WTC11 (cell line): ENCODE data around the gene ZNF532. TPM values are rescaled to one million over a fixed set of nuclear protein-coding genes. Genes with fewer than 3 reads are reported as not detected.

Experiments
- ATAC-seq: fragments of 200-7000 bp; cut with Tn5 transposase; 2 replicates; pipeline ENCODE4 v1.10.0; 2021; ENCODE audit warnings: mild to moderate bottlenecking, moderate library complexity
- CTCF ChIA-PET: fragments of 300-600 bp; sonication (Branson Sonifier 250); formaldehyde crosslinking; loops from one replicate; lab custom pipeline; 2021; ENCODE audit warnings: antibody characterized with exemption; lab: Charles Lee
- POLR2A ChIA-PET: fragments of 350-600 bp; sonication (Branson Sonifier 250); formaldehyde crosslinking; loops from one replicate; lab custom pipeline; 2021; ENCODE audit warnings: antibody characterized with exemption; lab: Charles Lee
- DNase-seq: peaks from one replicate; pipeline ENCODE4 v3.0.0; 2021; ENCODE audit warnings: low spot score
- H3K27ac Mint-ChIP-seq: 2 replicates; pipeline ENCODE4 v1.8.0; 2021; ENCODE audit warnings: mixed read lengths
- H3K27me3 Mint-ChIP-seq: 2 replicates; pipeline ENCODE4 v1.8.0; 2021; ENCODE audit warnings: low read depth, mild to moderate bottlenecking, moderate library complexity, mixed read lengths
- H3K36me3 Mint-ChIP-seq: 2 replicates; pipeline ENCODE4 v1.8.0; 2021; ENCODE audit warnings: mixed read lengths
- H3K4me1 Mint-ChIP-seq: 2 replicates; pipeline ENCODE4 v1.8.0; 2022; ENCODE audit warnings: mixed read lengths
- H3K4me3 Mint-ChIP-seq: 2 replicates; pipeline ENCODE4 v1.8.0; 2021; ENCODE audit warnings: mild to moderate bottlenecking, moderate library complexity, mixed read lengths
- H3K9me3 Mint-ChIP-seq: 2 replicates; pipeline ENCODE4 v1.8.0; 2021; ENCODE audit warnings: mixed read lengths
- CREB1 ChIP-seq: sonication (generic); formaldehyde crosslinking; IDR thresholded peaks from 2 replicates; pipeline ENCODE4 v1.8.0; 2023; ENCODE audit warnings: mild to moderate bottlenecking, missing genetic modification reagents
- ELF4 ChIP-seq: sonication (generic); formaldehyde crosslinking; IDR thresholded peaks from 2 replicates; pipeline ENCODE4 v1.8.1; 2022; ENCODE audit warnings: low read depth, mild to moderate bottlenecking, moderate library complexity, missing genetic modification reagents
- ESRRA ChIP-seq: sonication (generic); formaldehyde crosslinking; IDR thresholded peaks from 2 replicates; pipeline ENCODE4 v1.8.1; 2022; ENCODE audit warnings: mild to moderate bottlenecking, missing genetic modification reagents, borderline replicate concordance
- FOXP1 ChIP-seq: sonication (generic); formaldehyde crosslinking; IDR thresholded peaks from 2 replicates; pipeline ENCODE4 v1.8.0; 2022; ENCODE audit warnings: missing genetic modification reagents, mild to moderate bottlenecking, moderate library complexity, borderline replicate concordance
- NFYB ChIP-seq: sonication (generic); formaldehyde crosslinking; conservative IDR thresholded peaks from 2 replicates; pipeline ENCODE4 v1.8.0; 2022; ENCODE audit warnings: low read depth, missing genetic modification reagents
- NR2C2 ChIP-seq: sonication (generic); formaldehyde crosslinking; IDR thresholded peaks from 2 replicates; pipeline ENCODE4 v1.8.0; 2022; ENCODE audit warnings: mild to moderate bottlenecking, missing genetic modification reagents
- NR3C1 ChIP-seq: sonication (generic); formaldehyde crosslinking; conservative IDR thresholded peaks from 2 replicates; pipeline ENCODE4 v1.8.1; 2023; ENCODE audit warnings: low read depth, mild to moderate bottlenecking, missing genetic modification reagents
- SOX15 ChIP-seq: fragments of 250-450 bp; sonication (Bioruptor Pico); IDR thresholded peaks from 2 replicates; pipeline ENCODE4 v1.9.0; 2021; ENCODE audit warnings: mild to moderate bottlenecking
- SP1 ChIP-seq: sonication (generic); formaldehyde crosslinking; conservative IDR thresholded peaks from 2 replicates; pipeline ENCODE4 v1.8.1; 2022; ENCODE audit warnings: missing genetic modification reagents
- ZNF232 ChIP-seq: sonication (generic); formaldehyde crosslinking; IDR thresholded peaks from 2 replicates; pipeline ENCODE4 v1.8.0; 2022; ENCODE audit warnings: mild to moderate bottlenecking, missing genetic modification reagents
- total RNA-seq: library from RNA; stranded (reverse); gene quantifications from 3 replicates; pipeline ENCODE4 v1.2.3, GENCODE V29; 2021
- TF ChIP-seq, protein P1 (sequence below): sonication (generic); formaldehyde crosslinking; IDR thresholded peaks from 2 replicates; pipeline ENCODE4 v1.8.1; 2022; ENCODE audit warnings: missing genetic modification reagents, borderline replicate concordance
- TF ChIP-seq, protein P2 (sequence below): sonication (generic); formaldehyde crosslinking; IDR thresholded peaks from 2 replicates; pipeline ENCODE4 v1.8.1; 2023; ENCODE audit warnings: mild to moderate bottlenecking, moderate library complexity, missing genetic modification reagents
- TF ChIP-seq, protein P3 (sequence below): sonication (generic); formaldehyde crosslinking; IDR thresholded peaks from 2 replicates; pipeline ENCODE4 v1.8.1; 2023; ENCODE audit warnings: mild to moderate bottlenecking, missing genetic modification reagents, borderline replicate concordance
- TF ChIP-seq, protein P4 (sequence below): fragments of 250-450 bp; sonication (Bioruptor Pico); IDR thresholded peaks from 2 replicates; pipeline ENCODE4 v1.9.0; 2021; ENCODE audit warnings: mild to moderate bottlenecking

ZNF532 gene
- total RNA-seq, 1 experiment from 2014 or later: 171 TPM

DNA sequence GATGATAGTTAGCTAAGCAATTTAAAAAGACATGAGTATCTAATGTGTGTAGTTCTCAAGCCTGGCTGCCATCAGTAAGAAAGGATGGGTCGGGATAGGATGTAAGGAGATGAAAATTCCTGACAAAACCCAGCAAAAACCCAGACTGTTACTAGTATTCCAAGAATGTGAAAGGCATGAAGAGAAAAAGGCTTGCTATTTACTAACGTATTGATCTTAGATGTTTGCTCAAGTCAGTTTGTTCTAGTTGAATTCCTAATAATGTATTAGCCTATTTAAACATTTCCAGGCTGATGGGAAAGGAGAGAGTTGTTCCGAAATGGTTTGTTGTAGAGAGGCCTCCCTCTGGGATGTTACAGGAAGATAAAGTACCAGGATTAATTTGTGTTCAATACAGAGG is 88.2 kb downstream of the ZNF532 start:
- ATAC-seq: peak; percentile 51
- Mint-ChIP-seq H3K27ac (peak overlapping the region; percentile 82), H3K4me3 (no peak overlapping the region), H3K36me3 (peaks cover 69% of the 10 kb centered on the region), H3K4me1 (peaks cover 11% of the 10 kb centered on the region), H3K27me3 (no peaks in the 10 kb centered on the region), H3K9me3 (no peaks in the 10 kb centered on the region)
- ChIA-PET POLR2A (no interaction called here), CTCF (no interaction called here)
- no peak for DNase-seq
- TF ChIP-seq, protein P1, sequence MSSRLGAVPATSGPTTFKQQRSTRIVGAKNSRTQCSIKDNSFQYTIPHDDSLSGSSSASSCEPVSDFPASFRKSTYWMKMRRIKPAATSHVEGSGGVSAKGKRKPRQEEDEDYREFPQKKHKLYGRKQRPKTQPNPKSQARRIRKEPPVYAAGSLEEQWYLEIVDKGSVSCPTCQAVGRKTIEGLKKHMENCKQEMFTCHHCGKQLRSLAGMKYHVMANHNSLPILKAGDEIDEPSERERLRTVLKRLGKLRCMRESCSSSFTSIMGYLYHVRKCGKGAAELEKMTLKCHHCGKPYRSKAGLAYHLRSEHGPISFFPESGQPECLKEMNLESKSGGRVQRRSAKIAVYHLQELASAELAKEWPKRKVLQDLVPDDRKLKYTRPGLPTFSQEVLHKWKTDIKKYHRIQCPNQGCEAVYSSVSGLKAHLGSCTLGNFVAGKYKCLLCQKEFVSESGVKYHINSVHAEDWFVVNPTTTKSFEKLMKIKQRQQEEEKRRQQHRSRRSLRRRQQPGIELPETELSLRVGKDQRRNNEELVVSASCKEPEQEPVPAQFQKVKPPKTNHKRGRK (CRISPR knock-in tag): no peak
- TF ChIP-seq ZNF232 (CRISPR knock-in tag) (no peak), ELF4 (no peak), SOX15 (CRISPR knock-in tag) (no peak), CREB1 (CRISPR knock-in tag) (no peak), FOXP1 (no peak), SP1 (CRISPR knock-in tag) (no peak), ESRRA (no peak), NR2C2 (CRISPR knock-in tag) (no peak), NR3C1 (CRISPR knock-in tag) (no peak), NFYB (CRISPR knock-in tag) (no peak)
- TF ChIP-seq, protein P2, sequence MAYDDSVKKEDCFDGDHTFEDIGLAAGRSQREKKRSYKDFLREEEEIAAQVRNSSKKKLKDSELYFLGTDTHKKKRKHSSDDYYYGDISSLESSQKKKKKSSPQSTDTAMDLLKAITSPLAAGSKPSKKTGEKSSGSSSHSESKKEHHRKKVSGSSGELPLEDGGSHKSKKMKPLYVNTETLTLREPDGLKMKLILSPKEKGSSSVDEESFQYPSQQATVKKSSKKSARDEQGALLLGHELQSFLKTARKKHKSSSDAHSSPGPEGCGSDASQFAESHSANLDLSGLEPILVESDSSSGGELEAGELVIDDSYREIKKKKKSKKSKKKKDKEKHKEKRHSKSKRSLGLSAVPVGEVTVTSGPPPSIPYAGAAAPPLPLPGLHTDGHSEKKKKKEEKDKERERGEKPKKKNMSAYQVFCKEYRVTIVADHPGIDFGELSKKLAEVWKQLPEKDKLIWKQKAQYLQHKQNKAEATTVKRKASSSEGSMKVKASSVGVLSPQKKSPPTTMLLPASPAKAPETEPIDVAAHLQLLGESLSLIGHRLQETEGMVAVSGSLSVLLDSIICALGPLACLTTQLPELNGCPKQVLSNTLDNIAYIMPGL: no peak
- TF ChIP-seq, protein P3, sequence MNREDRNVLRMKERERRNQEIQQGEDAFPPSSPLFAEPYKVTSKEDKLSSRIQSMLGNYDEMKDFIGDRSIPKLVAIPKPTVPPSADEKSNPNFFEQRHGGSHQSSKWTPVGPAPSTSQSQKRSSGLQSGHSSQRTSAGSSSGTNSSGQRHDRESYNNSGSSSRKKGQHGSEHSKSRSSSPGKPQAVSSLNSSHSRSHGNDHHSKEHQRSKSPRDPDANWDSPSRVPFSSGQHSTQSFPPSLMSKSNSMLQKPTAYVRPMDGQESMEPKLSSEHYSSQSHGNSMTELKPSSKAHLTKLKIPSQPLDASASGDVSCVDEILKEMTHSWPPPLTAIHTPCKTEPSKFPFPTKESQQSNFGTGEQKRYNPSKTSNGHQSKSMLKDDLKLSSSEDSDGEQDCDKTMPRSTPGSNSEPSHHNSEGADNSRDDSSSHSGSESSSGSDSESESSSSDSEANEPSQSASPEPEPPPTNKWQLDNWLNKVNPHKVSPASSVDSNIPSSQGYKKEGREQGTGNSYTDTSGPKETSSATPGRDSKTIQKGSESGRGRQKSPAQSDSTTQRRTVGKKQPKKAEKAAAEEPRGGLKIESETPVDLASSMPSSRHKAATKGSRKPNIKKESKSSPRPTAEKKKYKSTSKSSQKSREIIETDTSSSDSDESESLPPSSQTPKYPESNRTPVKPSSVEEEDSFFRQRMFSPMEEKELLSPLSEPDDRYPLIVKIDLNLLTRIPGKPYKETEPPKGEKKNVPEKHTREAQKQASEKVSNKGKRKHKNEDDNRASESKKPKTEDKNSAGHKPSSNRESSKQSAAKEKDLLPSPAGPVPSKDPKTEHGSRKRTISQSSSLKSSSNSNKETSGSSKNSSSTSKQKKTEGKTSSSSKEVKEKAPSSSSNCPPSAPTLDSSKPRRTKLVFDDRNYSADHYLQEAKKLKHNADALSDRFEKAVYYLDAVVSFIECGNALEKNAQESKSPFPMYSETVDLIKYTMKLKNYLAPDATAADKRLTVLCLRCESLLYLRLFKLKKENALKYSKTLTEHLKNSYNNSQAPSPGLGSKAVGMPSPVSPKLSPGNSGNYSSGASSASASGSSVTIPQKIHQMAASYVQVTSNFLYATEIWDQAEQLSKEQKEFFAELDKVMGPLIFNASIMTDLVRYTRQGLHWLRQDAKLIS (CRISPR knock-in tag): no peak
- TF ChIP-seq, protein P4, sequence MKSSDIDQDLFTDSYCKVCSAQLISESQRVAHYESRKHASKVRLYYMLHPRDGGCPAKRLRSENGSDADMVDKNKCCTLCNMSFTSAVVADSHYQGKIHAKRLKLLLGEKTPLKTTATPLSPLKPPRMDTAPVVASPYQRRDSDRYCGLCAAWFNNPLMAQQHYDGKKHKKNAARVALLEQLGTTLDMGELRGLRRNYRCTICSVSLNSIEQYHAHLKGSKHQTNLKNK (CRISPR knock-in tag): no peak

DNA sequence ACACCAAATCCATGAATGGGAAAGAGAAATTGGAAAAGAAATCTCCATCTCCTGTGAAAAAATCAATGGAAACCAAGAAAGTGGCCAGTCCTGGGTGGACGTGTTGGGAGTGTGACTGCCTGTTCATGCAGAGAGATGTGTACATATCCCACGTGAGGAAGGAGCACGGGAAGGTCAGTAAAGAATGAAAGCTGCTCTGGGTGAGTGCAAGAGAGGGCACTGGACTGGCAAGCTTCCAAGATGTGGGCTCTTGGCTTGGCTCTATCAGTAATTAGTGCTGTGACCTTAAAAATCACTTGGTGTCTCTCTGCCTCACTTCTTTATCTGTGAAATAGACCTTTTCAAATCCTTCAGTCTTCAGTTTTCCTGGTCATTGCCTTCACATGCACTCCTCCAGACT is 89.0 kb downstream of the ZNF532 start:
- no peaks in the 10 kb centered on the region for H3K9me3 Mint-ChIP-seq
- POLR2A ChIA-PET: no interaction called here
- DNase-seq: no peak
- no peaks in the 10 kb centered on the region for H3K27me3 Mint-ChIP-seq
- no peak for ATAC-seq
- H3K27ac Mint-ChIP-seq: peak overlapping the region; percentile 41; the same call in 1 of the 2 replicates
- H3K36me3 Mint-ChIP-seq: peaks cover 65% of the 10 kb centered on the region
- no peak overlapping the region for H3K4me3 Mint-ChIP-seq
- H3K4me1 Mint-ChIP-seq: peaks cover 11% of the 10 kb centered on the region
- TF ChIP-seq, protein P1 (CRISPR knock-in tag): no peak
- CTCF ChIA-PET: no interaction called here
